ENCODE results near the gene DAAM1.
A peak's percentile ranks its signal among the peaks of the same experiment; 100 is the strongest.

DAAM1 gene

GRCh38 chr14:59187802-59188460 lies 536 bp upstream of the DAAM1 start:
- peak; percentile 19 to 32 (median 28) for DNase-seq

GRCh38 chr14:59189091-59189785 lies 771 bp downstream of the DAAM1 start:
- peak; percentile 35 to 71 (median 50) for DNase-seq

- DNase-seq = peak; percentile 83 to 90 (median 88)
Observed at GRCh38 chr14:59189786-59190368, 1.4 kb downstream of the DAAM1 start.

GRCh38 chr14:59190372-59190771 lies 1.9 kb downstream of the DAAM1 start:
- DNase-seq = peak in 3 of 4 experiments; percentile 19 to 28 (median 19)

- no peak for DNase-seq
Observed at GRCh38 chr14:59195912-59196311, 7.4 kb downstream of the DAAM1 start.

GRCh38 chr14:59197695-59198262 lies 9.3 kb downstream of the DAAM1 start:
- no peak for DNase-seq

- DNase-seq = no peak
Observed at GRCh38 chr14:59199205-59199604, 10.7 kb downstream of the DAAM1 start.

GRCh38 chr14:59199614-59200013 lies 11.1 kb downstream of the DAAM1 start:
- no peak for DNase-seq

- no peak for DNase-seq
Observed at GRCh38 chr14:59200195-59200594, 11.7 kb downstream of the DAAM1 start.

- no peak for DNase-seq
Observed at GRCh38 chr14:59202031-59202430, 13.6 kb downstream of the DAAM1 start.

- no peak for DNase-seq
Observed at GRCh38 chr14:59204305-59204704, 15.8 kb downstream of the DAAM1 start.

GRCh38 chr14:59206892-59207291 lies 18.4 kb downstream of the DAAM1 start:
- DNase-seq = no peak

- DNase-seq = no peak
Observed at GRCh38 chr14:59207506-59207933, 19.1 kb downstream of the DAAM1 start.

- no peak for DNase-seq
Observed at GRCh38 chr14:59208224-59208814, 19.9 kb downstream of the DAAM1 start.

- DNase-seq = no peak
Observed at GRCh38 chr14:59208954-59209353, 20.5 kb downstream of the DAAM1 start.

GRCh38 chr14:59210621-59211020 lies 22.2 kb downstream of the DAAM1 start:
- DNase-seq = no peak

GRCh38 chr14:59213368-59214315 lies 25.2 kb downstream of the DAAM1 start:
- DNase-seq = no peak

- DNase-seq = no peak
Observed at GRCh38 chr14:59214702-59215302, 26.3 kb downstream of the DAAM1 start.

- no peak for DNase-seq
Observed at GRCh38 chr14:59215322-59215721, 26.9 kb downstream of the DAAM1 start.

GRCh38 chr14:59215757-59216156 lies 27.3 kb downstream of the DAAM1 start:
- no peak for DNase-seq

- DNase-seq = no peak
Observed at GRCh38 chr14:59217011-59217410, 28.5 kb downstream of the DAAM1 start.

GRCh38 chr14:59221568-59221967 lies 33.1 kb downstream of the DAAM1 start:
- no peak for DNase-seq

Data from suppressor macrophage (primary cell).